C4-2B (cell line): Measurements from ENCODE around the gene CCS.

Experiments
- H3K27ac ChIP-seq: fragments of 450-650 bp; 2 replicates; pipeline ENCODE4 v1.5.1; 2017
- ZFX ChIP-seq: fragments of 450-650 bp; IDR thresholded peaks from 2 replicates; pipeline ENCODE4 v1.6.1; 2017
- TF ChIP-seq, protein P1 (sequence below): fragments of 450-650 bp; conservative IDR thresholded peaks from 2 replicates; pipeline ENCODE4 v1.5.1; 2017; ENCODE audit warnings: mild to moderate bottlenecking

The CCS gene

GRCh38 chr11:66562275-66562674, 30.7 kb upstream of the CCS start:
- H3K27ac ChIP-seq, result no peak overlapping the region
- no peak for TF ChIP-seq ZFX
- TF ChIP-seq, protein P1, sequence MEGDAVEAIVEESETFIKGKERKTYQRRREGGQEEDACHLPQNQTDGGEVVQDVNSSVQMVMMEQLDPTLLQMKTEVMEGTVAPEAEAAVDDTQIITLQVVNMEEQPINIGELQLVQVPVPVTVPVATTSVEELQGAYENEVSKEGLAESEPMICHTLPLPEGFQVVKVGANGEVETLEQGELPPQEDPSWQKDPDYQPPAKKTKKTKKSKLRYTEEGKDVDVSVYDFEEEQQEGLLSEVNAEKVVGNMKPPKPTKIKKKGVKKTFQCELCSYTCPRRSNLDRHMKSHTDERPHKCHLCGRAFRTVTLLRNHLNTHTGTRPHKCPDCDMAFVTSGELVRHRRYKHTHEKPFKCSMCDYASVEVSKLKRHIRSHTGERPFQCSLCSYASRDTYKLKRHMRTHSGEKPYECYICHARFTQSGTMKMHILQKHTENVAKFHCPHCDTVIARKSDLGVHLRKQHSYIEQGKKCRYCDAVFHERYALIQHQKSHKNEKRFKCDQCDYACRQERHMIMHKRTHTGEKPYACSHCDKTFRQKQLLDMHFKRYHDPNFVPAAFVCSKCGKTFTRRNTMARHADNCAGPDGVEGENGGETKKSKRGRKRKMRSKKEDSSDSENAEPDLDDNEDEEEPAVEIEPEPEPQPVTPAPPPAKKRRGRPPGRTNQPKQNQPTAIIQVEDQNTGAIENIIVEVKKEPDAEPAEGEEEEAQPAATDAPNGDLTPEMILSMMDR, result no peak

- H3K27ac ChIP-seq, result no peak overlapping the region
- TF ChIP-seq, protein P1, result no peak
- no peak for TF ChIP-seq ZFX
These were observed 29.9 kb upstream of the CCS start for GRCh38 chr11:66562907-66563583.

DNA sequence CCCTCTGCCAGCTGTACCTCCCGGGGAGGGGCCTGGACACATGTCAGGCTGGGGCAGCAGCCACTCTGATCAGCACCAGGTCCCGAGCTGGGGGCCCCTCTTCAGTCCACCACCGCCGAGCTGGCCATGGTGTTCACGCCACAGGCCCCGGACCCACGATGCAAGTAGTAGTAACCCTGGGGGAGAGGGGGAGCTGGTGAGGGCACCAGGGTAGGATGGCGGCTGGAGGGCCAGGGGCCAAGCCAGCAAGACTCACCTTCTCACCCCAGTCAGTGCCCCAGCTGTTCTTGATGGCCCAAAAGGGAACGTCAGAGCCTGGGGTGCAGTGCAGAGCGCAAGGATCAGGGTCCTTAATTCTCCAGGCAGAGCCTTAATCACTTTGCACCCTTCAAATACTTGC, 29.2 kb upstream of the CCS start:
- TF ChIP-seq, protein P1, result no peak
- TF ChIP-seq ZFX, result no peak
- no peak overlapping the region for H3K27ac ChIP-seq

- no peak overlapping the region for H3K27ac ChIP-seq
- TF ChIP-seq ZFX, result no peak
- TF ChIP-seq, protein P1, result no peak
These were observed 28.4 kb upstream of the CCS start for GRCh38 chr11:66564538-66564937.

GRCh38 chr11:66564984-66565383, 28.0 kb upstream of the CCS start:
- TF ChIP-seq, protein P1, result no peak
- no peak for TF ChIP-seq ZFX
- H3K27ac ChIP-seq, result no peak overlapping the region

DNA sequence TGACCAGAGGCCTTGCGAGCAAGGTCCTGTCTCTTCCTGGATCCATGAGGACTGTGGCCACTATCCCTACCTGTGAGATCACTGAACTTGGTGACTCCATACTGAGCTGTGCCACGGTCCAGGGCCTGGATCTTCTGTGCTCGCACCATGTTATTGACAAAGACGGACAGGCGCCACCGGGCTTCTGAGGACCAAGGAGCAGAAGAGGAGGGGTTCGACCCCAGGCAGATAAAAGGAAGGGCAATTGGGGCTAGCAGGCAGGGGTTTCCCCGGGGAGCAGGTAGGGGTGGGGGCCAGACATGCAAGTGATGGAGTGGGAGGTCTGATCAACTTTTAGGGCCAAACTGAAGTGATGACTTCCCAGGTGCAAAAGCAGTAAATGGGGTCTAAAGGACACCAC, 26.8 kb upstream of the CCS start:
- no peak overlapping the region for H3K27ac ChIP-seq
- TF ChIP-seq, protein P1, result no peak

- TF ChIP-seq, protein P1, result no peak
- TF ChIP-seq ZFX, result no peak
- H3K27ac ChIP-seq, result peak overlapping the region; percentile 76
These were observed 25.2 kb upstream of the CCS start for GRCh38 chr11:66567787-66568123.
